HepG2 (cell line): Measurements from ENCODE around the gene MUC13. TPM values are rescaled to one million over a fixed set of nuclear protein-coding genes. Genes with fewer than 3 reads are reported as not detected.

Experiments used
- ATAC-seq: fragments of 200-7000 bp; cut with Tn5 transposase; 3 replicates; pipeline ENCODE4 v1.9.1; 2020; ENCODE audit warnings: mild to moderate bottlenecking, moderate library complexity
- BruUV-seq: library from RNA; stranded (reverse); fragments of 400-500 nt; replicated peaks from 2 replicates; lab custom pipeline; 2021; lab: Mats Ljungman, UMichigan
- CTCF ChIA-PET: fragments of 300-600 bp; formaldehyde crosslinking; extraction: SDS; loops from one replicate; lab custom pipeline; 2021; ENCODE audit warnings: low total read pairs, inconsistent platforms, low intra/inter-chr PET ratio; lab: Yijun Ruan, JAX
- POLR2A ChIA-PET: fragments of 350-600 bp; sonication (Branson Sonifier 250); formaldehyde crosslinking; loops from one replicate; lab custom pipeline; 2020; ENCODE audit warnings: antibody characterized with exemption, inconsistent platforms; lab: Yijun Ruan, JAX
- DNase-seq: peaks from one replicate; pipeline ENCODE4 v3.0.0-alpha.2; 2015; ENCODE audit warnings: low spot score
- FAIRE-seq: peaks from 3 replicates; lab custom pipeline; 2011; peaks lifted over from hg19 to GRCh38; lab: Jason Lieb, UNC
- H2AFZ ChIP-seq: one replicate; pipeline ENCODE4 v1.6.1; 2011; ENCODE audit warnings: low read length, inconsistent platforms
- H3K27ac ChIP-seq: fragments of 300-600 bp; 3 replicates; pipeline ENCODE4 v1.8.0; 2011; ENCODE audit warnings: mixed run types, mild to moderate bottlenecking, mixed read lengths, low read length, inconsistent platforms; ENCODE audit not compliant: insufficient read depth; ENCODE audit errors: extremely low read length
- H3K27me3 ChIP-seq, 2 experiments: fragments of 200-600 bp in 1 of 2; 2 replicates in 1 of 2; 3 replicates in 1 of 2; pipeline versions ENCODE4 v1.6.0 to v1.8.0; 2011; ENCODE audit warnings: low read length in 2 of 2, mild to moderate bottlenecking in 2 of 2, moderate library complexity in 2 of 2, inconsistent platforms in 1 of 2; ENCODE audit not compliant: insufficient read depth in 2 of 2, control insufficient read depth in 1 of 2
- H3K36me3 ChIP-seq, 2 experiments: fragments of 200-600 bp in 1 of 2; replicated peaks in 1 of 2; 2 replicates in 1 of 2; 3 replicates in 1 of 2; pipeline versions ENCODE4 v1.5.1 to v1.8.0; 2011; ENCODE audit warnings: low read length in 2 of 2, inconsistent platforms in 1 of 2; ENCODE audit not compliant: insufficient read depth in 2 of 2, control insufficient read depth in 1 of 2
- H3K4me1 ChIP-seq: 2 replicates; pipeline ENCODE4 v1.5.1; 2012; ENCODE audit warnings: low read length, inconsistent platforms; ENCODE audit not compliant: insufficient read depth
- H3K4me2 ChIP-seq: 2 replicates; pipeline ENCODE4 v1.6.0; 2011; ENCODE audit warnings: low read depth, low read length, inconsistent platforms
- H3K4me3 ChIP-seq, 3 experiments: fragments of 200-600 bp in 1 of 3; sonication (generic), shearing (Covaris generic) in 1 of 3; replicated peaks in 1 of 3; 2 replicates each; pipeline ENCODE4 v1.5.1; 2011 to 2016; ENCODE audit warnings: low read length in 3 of 3, inconsistent platforms in 2 of 3, low read depth in 2 of 3, mild to moderate bottlenecking in 2 of 3, control low read depth in 1 of 3, mixed read lengths in 1 of 3; ENCODE audit not compliant: insufficient read depth in 1 of 3
- H3K79me2 ChIP-seq: one replicate; pipeline ENCODE4 v1.6.1; 2011; ENCODE audit warnings: low read length, inconsistent platforms; ENCODE audit not compliant: insufficient read depth
- H3K9ac ChIP-seq: 2 replicates; pipeline ENCODE4 v1.6.0; 2011; ENCODE audit warnings: mild to moderate bottlenecking, low read depth, low read length, inconsistent platforms; ENCODE audit not compliant: insufficient read depth
- H3K9me3 ChIP-seq: 2 replicates; pipeline ENCODE4 v1.5.1; 2012; ENCODE audit warnings: mild to moderate bottlenecking, low read length
- H4K20me1 ChIP-seq: 2 replicates; pipeline ENCODE4 v1.6.0; 2011; ENCODE audit warnings: inconsistent platforms, mild to moderate bottlenecking, low read length, moderate library complexity; ENCODE audit not compliant: insufficient read depth
- BCL3 ChIP-seq: sonication (generic); formaldehyde crosslinking; IDR thresholded peaks from 2 replicates; pipeline ENCODE4 v1.5.1; 2020; ENCODE audit warnings: mild to moderate bottlenecking, missing genetic modification reagents, moderate library complexity
- NFYB ChIP-seq: sonication (generic); formaldehyde crosslinking; IDR thresholded peaks from 2 replicates; pipeline ENCODE4 v1.4.0; 2020; ENCODE audit warnings: missing genetic modification reagents
- NONO ChIP-seq, 2 experiments: fragments of 450-650 bp in 1 of 2; sonication (generic) in 1 of 2; formaldehyde crosslinking in 1 of 2; IDR thresholded peaks in 1 of 2; conservative IDR thresholded peaks in 1 of 2; 2 replicates each; pipeline versions ENCODE4 v1.6.1 to v1.8.0; 2017 to 2022; ENCODE audit warnings: mild to moderate bottlenecking in 1 of 2, missing genetic modification reagents in 1 of 2, moderate library complexity in 1 of 2
- TRIM22 ChIP-seq: fragments of 450-650 bp; IDR thresholded peaks from 2 replicates; pipeline ENCODE4 v1.6.1; 2017
- ZFP1 ChIP-seq: IDR thresholded peaks from 2 replicates; pipeline ENCODE4 v1.6.1; 2016
- ZNF713 ChIP-seq: sonication (generic); formaldehyde crosslinking; IDR thresholded peaks from 2 replicates; pipeline ENCODE4 v1.4.0; 2020; ENCODE audit warnings: mild to moderate bottlenecking, missing genetic modification reagents
- WGBS: methylation state at CpG from one replicate; pipeline ENCODE4 v1.1.6; 2017; ENCODE audit warnings: low lambda C conversion rate; 5-methylcytosine and 5-hydroxymethylcytosine counted together
- in situ Hi-C: cut with HindIII; loops from 2 replicates; pipeline ENCODE4 v1.10.0; 2017; ENCODE audit warnings: low pct_unique_long_range_greater_than_20kb; ENCODE audit not compliant: extremely low pct_ligation_motif_present
- intact Hi-C: fragments of 100-400 bp; cut with micrococcal nuclease; formaldehyde crosslinking; loops from one replicate; pipeline ENCODE4 v1.10.0; 2022; ENCODE audit not compliant: unreplicated experiment
- polyA plus RNA-seq, 8 experiments: library from polyadenylated mRNA; depleted of rRNA in 3 of 8; stranded (reverse) in 7 of 8; unstranded in 1 of 8; fragments of >200 nt; fragmentation: Illumina TruSeq in 4 of 8; extraction: Trizol in 4 of 8; gene quantifications; 2 replicates each; pipeline versions ENCODE4 v1.2.1 to v1.2.3, GENCODE V29; 2011 to 2016; ENCODE audit warnings: low read depth in 4 of 8, missing spikeins in 1 of 8, mixed read lengths in 1 of 8; ENCODE audit not compliant: insufficient read depth in 1 of 8
- total RNA-seq, 5 experiments: library from RNA; depleted of rRNA; stranded (reverse); fragments of >200 nt; fragmentation: Illumina TruSeq; extraction: Trizol; gene quantifications; 2 replicates each; pipeline ENCODE4 v1.2.3, GENCODE V29; 2016; ENCODE audit warnings: low read depth in 1 of 5

MUC13 gene
- total and polyA plus RNA-seq, 2 of the 13 experiments (the other 11 are each of a cell fraction or from before 2014, with no cell fraction given): 0.04 to 1.2 TPM

GRCh38 chr3:124962403-124962940 is 27.9 kb upstream of the MUC13 start:
- POLR2A ChIA-PET: no interaction called here
- in situ Hi-C loops: no loop called here

More at GRCh38 chr3:124962403-124962940, 27.9 kb upstream of the MUC13 start:
- Histone ChIP-seq H4K20me1 (no peaks in the 10 kb centered on the region), H3K27me3 (no peaks in the 10 kb centered on the region), H3K27ac (no peak overlapping the region), H3K9me3 (no peaks in the 10 kb centered on the region), H3K4me1 (peaks cover 38% of the 10 kb centered on the region), H3K4me2 (no peak overlapping the region), H3K36me3 (no peaks in the 10 kb centered on the region), H3K9ac (no peak overlapping the region), H3K4me3 (no peak overlapping the region), H3K79me2 (no peaks in the 10 kb centered on the region), H2AFZ (no peak overlapping the region)
- ATAC-seq (no peak), FAIRE-seq (no peak), DNase-seq (no peak)
- intact Hi-C loops: no loop called here
- CTCF ChIA-PET: no interaction called here
- no TSS peak for BruUV-seq
- WGBS: 95% methylated on average over 2 of the region's 2 CpGs
- no peak for TF ChIP-seq ZFP1 (CRISPR knock-in tag)
- TF ChIP-seq BCL3 (CRISPR knock-in tag): no peak
- TF ChIP-seq ZNF713 (CRISPR knock-in tag): no peak
- no peak for TF ChIP-seq TRIM22
- TF ChIP-seq NONO (IDR thresholded peaks at IDR 0.05): no peak
- TF ChIP-seq NONO (CRISPR knock-in tag; conservative IDR thresholded peaks at IDR 0.05): no peak
- TF ChIP-seq NFYB (CRISPR knock-in tag): no peak
